GM13977 (cell line): ENCODE results near the gene KIAA0408.

Experiments
- DNase-seq: peaks from one replicate; pipeline ENCODE4 v3.0.0; 2012; ENCODE audit warnings: low spot score
- in situ Hi-C: fragments of 300-500 bp; cut with MboI; formaldehyde crosslinking; loops from one replicate; pipeline ENCODE4 v1.12.0; 2022; ENCODE audit warnings: low sequenced_read_pairs, low pct_unique_long_range_greater_than_20kb, mixed read lengths, inconsistent platforms; ENCODE audit not compliant: unreplicated experiment
- TF ChIP-seq, protein P1 (sequence below): IDR thresholded peaks from 2 replicates; pipeline ENCODE4 v1.5.1; 2012; ENCODE audit warnings: mild to moderate bottlenecking, control low read depth; ENCODE audit not compliant: insufficient read depth; ENCODE audit errors: extremely low read depth, missing control alignments

Gene KIAA0408

GRCh38 chr6:127489248-127489647 is 30.1 kb upstream of the KIAA0408 start:
- no peak for DNase-seq
- in situ Hi-C loops: no loop called here
- TF ChIP-seq, protein P1, sequence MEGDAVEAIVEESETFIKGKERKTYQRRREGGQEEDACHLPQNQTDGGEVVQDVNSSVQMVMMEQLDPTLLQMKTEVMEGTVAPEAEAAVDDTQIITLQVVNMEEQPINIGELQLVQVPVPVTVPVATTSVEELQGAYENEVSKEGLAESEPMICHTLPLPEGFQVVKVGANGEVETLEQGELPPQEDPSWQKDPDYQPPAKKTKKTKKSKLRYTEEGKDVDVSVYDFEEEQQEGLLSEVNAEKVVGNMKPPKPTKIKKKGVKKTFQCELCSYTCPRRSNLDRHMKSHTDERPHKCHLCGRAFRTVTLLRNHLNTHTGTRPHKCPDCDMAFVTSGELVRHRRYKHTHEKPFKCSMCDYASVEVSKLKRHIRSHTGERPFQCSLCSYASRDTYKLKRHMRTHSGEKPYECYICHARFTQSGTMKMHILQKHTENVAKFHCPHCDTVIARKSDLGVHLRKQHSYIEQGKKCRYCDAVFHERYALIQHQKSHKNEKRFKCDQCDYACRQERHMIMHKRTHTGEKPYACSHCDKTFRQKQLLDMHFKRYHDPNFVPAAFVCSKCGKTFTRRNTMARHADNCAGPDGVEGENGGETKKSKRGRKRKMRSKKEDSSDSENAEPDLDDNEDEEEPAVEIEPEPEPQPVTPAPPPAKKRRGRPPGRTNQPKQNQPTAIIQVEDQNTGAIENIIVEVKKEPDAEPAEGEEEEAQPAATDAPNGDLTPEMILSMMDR: no peak

DNA sequence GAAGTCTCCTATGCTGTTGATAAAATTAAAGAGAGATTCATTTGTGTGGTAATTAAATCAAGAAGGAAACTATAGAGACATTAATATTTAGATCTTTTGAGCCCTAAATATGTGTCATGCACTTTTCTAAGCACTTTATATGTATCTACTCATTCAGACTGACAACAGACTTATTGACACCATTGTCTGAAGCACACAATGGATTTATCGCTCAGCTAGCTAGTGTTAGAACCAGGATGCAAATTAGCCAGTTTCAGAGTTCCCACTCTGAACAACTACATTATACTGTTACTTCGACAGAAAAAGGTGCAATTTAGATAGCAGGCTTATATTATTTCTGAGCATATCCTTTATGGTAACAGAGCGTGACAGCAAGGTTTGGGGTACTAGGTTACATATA is 27.7 kb upstream of the KIAA0408 start:
- in situ Hi-C loops: no loop called here
- TF ChIP-seq, protein P1: no peak
- no peak for DNase-seq

GRCh38 chr6:127484212-127484863 is 25.1 kb upstream of the KIAA0408 start:
- in situ Hi-C loops: no loop called here
- peak; percentile 71 for DNase-seq
- TF ChIP-seq, protein P1: no peak

DNA sequence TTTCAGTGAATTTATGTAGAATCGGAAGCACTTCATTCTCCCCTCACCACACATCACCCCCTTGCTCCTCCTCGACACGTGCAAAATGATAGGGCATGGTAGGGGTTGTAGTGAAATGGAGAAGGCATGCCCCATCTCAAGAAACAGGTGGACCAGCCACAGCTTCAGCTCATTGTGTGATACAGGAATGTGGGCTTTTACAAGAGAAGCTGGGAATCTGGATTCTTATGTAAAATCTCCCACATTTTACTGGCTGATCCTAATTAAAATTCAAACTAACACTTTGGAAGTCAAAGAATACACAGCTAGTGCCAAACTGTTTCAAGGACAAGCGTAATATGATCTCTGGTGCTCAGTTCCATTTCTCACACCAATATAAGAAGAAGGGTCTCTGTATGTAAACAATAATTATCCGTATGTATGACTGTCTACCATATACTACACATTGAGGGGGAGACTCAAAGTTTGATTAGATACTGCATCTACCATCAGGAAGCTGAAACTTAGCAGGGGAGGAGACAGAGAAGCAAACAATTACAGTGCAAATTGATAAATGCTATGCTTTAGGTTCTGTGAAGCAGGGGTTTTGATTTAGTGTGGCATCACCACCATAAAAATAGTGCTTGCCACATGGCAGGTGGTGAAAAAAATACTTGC is 24.3 kb upstream of the KIAA0408 start:
- no peak for DNase-seq
- in situ Hi-C loops: no loop called here
- TF ChIP-seq, protein P1: no peak

GRCh38 chr6:127482325-127482724 is 23.1 kb upstream of the KIAA0408 start:
- TF ChIP-seq, protein P1: no peak
- DNase-seq: no peak
- in situ Hi-C loops: no loop called here

DNA sequence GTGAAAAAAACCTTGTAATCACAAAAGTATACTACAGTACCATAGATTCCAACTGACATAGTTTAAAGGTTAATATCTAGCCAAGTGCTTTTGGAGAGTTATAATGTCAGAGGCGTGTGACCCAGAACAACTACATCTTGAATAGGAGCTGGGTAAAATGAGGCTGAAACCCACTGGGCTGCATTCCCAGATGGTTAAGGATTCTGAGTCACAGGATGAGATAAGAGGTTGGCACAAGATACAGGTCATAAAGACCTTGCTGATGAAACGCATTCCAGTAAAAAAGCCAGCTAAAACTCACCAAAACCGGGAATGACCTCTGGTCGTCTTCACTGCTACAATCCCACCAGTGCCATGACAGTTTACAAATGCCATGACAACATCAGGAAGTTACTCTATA is 22.4 kb upstream of the KIAA0408 start:
- in situ Hi-C loops: no loop called here
- DNase-seq: no peak
- TF ChIP-seq, protein P1: no peak

- TF ChIP-seq, protein P1: no peak
- no peak for DNase-seq
- in situ Hi-C loops: no loop called here
These were observed 21.9 kb upstream of the KIAA0408 start for GRCh38 chr6:127481111-127481510.
